Sigmoid colon (tissue), 7 donors: ENCODE data around the gene TREML2. TPM values are rescaled to one million over a fixed set of nuclear protein-coding genes. Genes with fewer than 3 reads are reported as not detected.

ENCODE experiments used
- DNase-seq: peaks from one replicate; pipeline ENCODE4 v3.0.0-alpha.2; 2019
- H3K27ac ChIP-seq, 4 donors: fragments of 200-600 bp; sonication (generic); one replicate each; pipeline ENCODE4 v1.5.1; 2016 to 2019; ENCODE audit warnings: mild to moderate bottlenecking in 1 of 4
- H3K27me3 ChIP-seq, 3 donors: fragments of 200-600 bp; sonication (generic); one replicate each; pipeline ENCODE4 v1.5.1; 2019; ENCODE audit warnings: mild to moderate bottlenecking in 1 of 3
- H3K36me3 ChIP-seq, 4 donors: fragments of 200-600 bp; sonication (generic); one replicate each; pipeline ENCODE4 v1.5.1; 2016 to 2019
- H3K4me1 ChIP-seq, 4 donors: fragments of 200-600 bp; sonication (generic); one replicate each; pipeline ENCODE4 v1.5.1; 2017 to 2019
- H3K4me3 ChIP-seq, 4 donors: fragments of 200-600 bp; sonication (generic); one replicate each; pipeline ENCODE4 v1.5.1; 2017 to 2019; ENCODE audit warnings: mild to moderate bottlenecking in 2 of 4, moderate library complexity in 1 of 4
- H3K9me3 ChIP-seq, 4 donors: fragments of 200-600 bp in 3 of 4; sonication (generic) in 3 of 4; one replicate each; pipeline versions ENCODE4 v1.5.1 to v1.6.1; 2013 to 2019
- EP300 ChIP-seq, 4 donors: sonication (generic); formaldehyde crosslinking; IDR thresholded peaks; one replicate each; pipeline ENCODE4 v1.6.1; 2017; ENCODE audit warnings: antibody characterized with exemption in 4 of 4
- POLR2A ChIP-seq, 2 donors: fragments of 450-650 bp; IDR thresholded peaks; one replicate each; pipeline ENCODE4 v1.6.1; 2016; ENCODE audit warnings: antibody characterized with exemption in 2 of 2, mild to moderate bottlenecking in 2 of 2, moderate library complexity in 2 of 2
- POLR2AphosphoS5 ChIP-seq, 4 donors: sonication (generic); formaldehyde crosslinking; IDR thresholded peaks; one replicate each; pipeline ENCODE4 v1.6.1; 2017; ENCODE audit warnings: antibody characterized with exemption in 4 of 4
- WGBS, 2 donors: extraction: QIAGEN DNeasy Blood & Tissue Kit; methylation state at CpG; one replicate each; pipeline ENCODE4 v1.1.7; 2013; 5-methylcytosine and 5-hydroxymethylcytosine counted together
- intact Hi-C: fragments of 100-400 bp; cut with DNase I; formaldehyde crosslinking; loops from one replicate; pipeline ENCODE4 v1.15.1; 2023
- polyA plus RNA-seq, 3 donors: library from polyadenylated mRNA; stranded (reverse); fragments of 200-250 nt; gene quantifications; one replicate each; pipeline ENCODE4 v1.2.3, GENCODE V29; 2013
- total RNA-seq, 4 donors: library from RNA; depleted of rRNA; stranded (reverse); fragments of >200 nt; gene quantifications; one replicate each; pipeline ENCODE4 v1.1.0, GENCODE V29; 2016
- TF ChIP-seq, protein P1 (sequence below), 4 experiments: fragments of 450-650 bp in 3 of 4; fragments of 200-600 bp in 1 of 4; IDR thresholded peaks; one replicate each; pipeline ENCODE4 v1.5.1; 2016 to 2019; ENCODE audit warnings: antibody characterized with exemption in 4 of 4, mild to moderate bottlenecking in 3 of 4, moderate library complexity in 2 of 4
- donor health status: healthy with polysubstance abuse.
- donor health status: Bipolar disorder and iron deficiency.
- donor health status: healthy.

TREML2 gene
- total and polyA plus RNA-seq, 7 donors: 3.7 TPM; not detected in 6

DNA sequence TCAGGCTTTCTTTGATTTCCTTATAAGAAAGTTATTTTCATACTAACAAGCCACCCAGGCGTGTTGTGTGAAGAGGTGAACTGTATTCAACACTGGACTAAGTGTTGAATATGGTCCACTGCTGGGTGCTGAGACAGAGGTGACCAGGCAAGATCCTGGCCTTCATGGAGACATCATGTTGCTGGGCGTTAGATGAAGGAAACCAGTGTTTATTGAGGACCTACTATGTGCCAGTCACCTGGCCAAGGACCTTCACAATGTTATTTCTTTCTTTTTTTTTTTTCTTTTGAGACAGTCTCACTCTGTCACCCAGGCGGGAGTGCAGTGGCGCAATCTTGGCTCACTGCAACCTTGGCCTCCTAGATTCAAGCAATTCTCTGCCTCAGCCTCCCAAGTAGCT, 44.9 kb downstream of the TREML2 start:
- peaks cover 0 to 2% (median 0%) of the 10 kb centered on the region in 3 donors for H3K27me3 ChIP-seq
- no peaks in the 10 kb centered on the region for H3K36me3 ChIP-seq
- peaks cover 0 to 4% (median 0%) of the 10 kb centered on the region in 4 donors for H3K4me1 ChIP-seq
- H3K9me3 ChIP-seq: no peaks in the 10 kb centered on the region
- intact Hi-C loops: no loop called here
- H3K4me3 ChIP-seq: no peak overlapping the region
- DNase-seq: no peak
- no peak overlapping the region for H3K27ac ChIP-seq
- 87 to 88% methylated on average over 4 of the region's 4 CpGs for WGBS, 2 donors
- TF ChIP-seq, protein P1, sequence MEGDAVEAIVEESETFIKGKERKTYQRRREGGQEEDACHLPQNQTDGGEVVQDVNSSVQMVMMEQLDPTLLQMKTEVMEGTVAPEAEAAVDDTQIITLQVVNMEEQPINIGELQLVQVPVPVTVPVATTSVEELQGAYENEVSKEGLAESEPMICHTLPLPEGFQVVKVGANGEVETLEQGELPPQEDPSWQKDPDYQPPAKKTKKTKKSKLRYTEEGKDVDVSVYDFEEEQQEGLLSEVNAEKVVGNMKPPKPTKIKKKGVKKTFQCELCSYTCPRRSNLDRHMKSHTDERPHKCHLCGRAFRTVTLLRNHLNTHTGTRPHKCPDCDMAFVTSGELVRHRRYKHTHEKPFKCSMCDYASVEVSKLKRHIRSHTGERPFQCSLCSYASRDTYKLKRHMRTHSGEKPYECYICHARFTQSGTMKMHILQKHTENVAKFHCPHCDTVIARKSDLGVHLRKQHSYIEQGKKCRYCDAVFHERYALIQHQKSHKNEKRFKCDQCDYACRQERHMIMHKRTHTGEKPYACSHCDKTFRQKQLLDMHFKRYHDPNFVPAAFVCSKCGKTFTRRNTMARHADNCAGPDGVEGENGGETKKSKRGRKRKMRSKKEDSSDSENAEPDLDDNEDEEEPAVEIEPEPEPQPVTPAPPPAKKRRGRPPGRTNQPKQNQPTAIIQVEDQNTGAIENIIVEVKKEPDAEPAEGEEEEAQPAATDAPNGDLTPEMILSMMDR (IDR thresholded peaks at IDR 0.05): no peak
- no peak for TF ChIP-seq POLR2AphosphoS5 (IDR thresholded peaks at IDR 0.05)
- no peak for TF ChIP-seq EP300 (IDR thresholded peaks at IDR 0.05)
- TF ChIP-seq POLR2A (IDR thresholded peaks at IDR 0.05): no peak

DNA sequence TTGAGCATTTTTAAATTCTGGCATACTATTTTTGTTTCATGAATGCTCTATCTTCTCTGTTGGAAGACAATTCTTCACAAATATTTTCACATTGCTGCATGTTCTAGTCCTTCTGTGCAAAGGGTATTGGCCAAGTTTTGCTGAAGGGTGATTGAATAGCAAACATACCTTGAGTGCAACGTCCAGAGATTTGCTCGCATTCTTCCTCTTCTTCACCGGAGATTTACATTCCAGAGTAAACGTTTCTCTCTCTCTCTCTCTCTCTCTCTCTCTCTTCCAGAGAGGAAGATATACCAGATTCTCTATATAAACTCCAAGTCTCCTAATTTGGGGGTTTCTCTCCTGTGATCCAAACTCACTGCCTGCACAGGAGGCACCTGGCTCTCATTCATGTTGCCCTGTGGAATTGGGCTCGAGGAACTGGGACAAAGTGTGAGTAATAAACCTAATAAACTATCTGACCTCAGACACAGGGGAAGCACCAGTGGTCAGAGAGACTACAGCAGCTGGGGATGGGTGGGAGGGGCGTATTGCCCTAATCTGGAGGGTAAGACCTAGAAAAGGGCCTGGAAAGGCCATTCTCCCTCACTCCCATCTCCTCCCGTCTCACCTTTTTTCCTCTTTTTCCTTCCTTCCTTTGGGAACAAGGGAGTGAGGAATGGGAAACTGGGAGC, 45.7 kb downstream of the TREML2 start:
- Histone ChIP-seq H3K27ac (no peak overlapping the region), H3K4me3 (no peak overlapping the region), H3K27me3 (no peaks in the 10 kb centered on the region), H3K9me3 (no peaks in the 10 kb centered on the region), H3K4me1 (peaks cover 0 to 4% (median 0%) of the 10 kb centered on the region in 4 donors), H3K36me3 (no peaks in the 10 kb centered on the region)
- intact Hi-C loops: no loop called here
- DNase-seq: no peak
- TF ChIP-seq EP300 (IDR thresholded peaks at IDR 0.05) (no peak), POLR2AphosphoS5 (IDR thresholded peaks at IDR 0.05) (no peak), POLR2A (IDR thresholded peaks at IDR 0.05) (no peak)
- TF ChIP-seq, protein P1 (IDR thresholded peaks at IDR 0.05): no peak
- WGBS, 2 donors: 33 to 61% methylated on average over 7 of the region's 7 CpGs

DNA sequence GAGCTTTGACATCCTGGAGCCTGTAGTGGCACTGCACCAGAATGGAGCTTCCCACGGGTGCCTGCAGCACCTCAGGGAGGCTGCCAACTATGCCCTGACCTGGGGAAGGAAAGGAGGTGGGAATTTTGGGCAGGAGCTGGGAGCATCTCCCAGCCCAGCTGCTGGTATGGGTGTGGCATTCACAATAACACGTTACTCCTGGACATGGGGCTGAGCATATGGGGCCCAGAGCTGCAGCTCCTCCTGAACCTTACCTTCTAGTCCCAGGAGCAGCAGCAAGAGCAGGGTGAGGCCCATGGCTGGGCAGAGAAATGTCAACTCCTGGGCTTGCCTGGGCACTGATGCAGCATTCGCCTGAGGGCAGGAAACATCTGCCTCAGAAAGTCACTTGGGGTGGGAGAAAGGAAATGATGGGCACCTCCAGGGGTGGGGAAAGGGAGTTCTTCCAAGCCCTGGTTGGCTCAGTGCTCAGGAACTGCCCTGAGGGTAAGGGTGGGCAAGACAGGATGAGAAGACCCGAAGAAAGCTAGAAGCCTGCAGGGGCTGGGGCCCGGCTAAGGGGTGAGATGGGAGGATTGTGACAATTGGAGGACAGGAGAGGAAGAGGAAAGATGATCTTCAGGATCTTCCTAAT, 46.8 kb downstream of the TREML2 start, which contains the start of gene TREML1:
TREML1 (minus strand) TSS at position 356 of the 634 bp plus-strand sequence; CDS start at position 297, 59 bp downstream.
- no peak for TF ChIP-seq POLR2A (IDR thresholded peaks at IDR 0.05)
- TF ChIP-seq POLR2AphosphoS5 (IDR thresholded peaks at IDR 0.05): no peak
- TF ChIP-seq, protein P1 (IDR thresholded peaks at IDR 0.05): no peak
- no peak for TF ChIP-seq EP300 (IDR thresholded peaks at IDR 0.05)
- intact Hi-C loops: no loop called here
- WGBS, 2 donors: 62 to 64% methylated on average over 5 of the region's 5 CpGs
- Histone ChIP-seq H3K4me3 (no peak within 1 kb of the TSS), H3K36me3 (no peaks in the 10 kb centered on the region), H3K4me1 (peaks cover 0 to 4% (median 0%) of the 10 kb centered on the region in 4 donors), H3K27ac (no peak within 1 kb of the TSS), H3K9me3 (no peaks in the 10 kb centered on the region), H3K27me3 (no peaks in the 10 kb centered on the region)
- DNase-seq: no peak

DNA sequence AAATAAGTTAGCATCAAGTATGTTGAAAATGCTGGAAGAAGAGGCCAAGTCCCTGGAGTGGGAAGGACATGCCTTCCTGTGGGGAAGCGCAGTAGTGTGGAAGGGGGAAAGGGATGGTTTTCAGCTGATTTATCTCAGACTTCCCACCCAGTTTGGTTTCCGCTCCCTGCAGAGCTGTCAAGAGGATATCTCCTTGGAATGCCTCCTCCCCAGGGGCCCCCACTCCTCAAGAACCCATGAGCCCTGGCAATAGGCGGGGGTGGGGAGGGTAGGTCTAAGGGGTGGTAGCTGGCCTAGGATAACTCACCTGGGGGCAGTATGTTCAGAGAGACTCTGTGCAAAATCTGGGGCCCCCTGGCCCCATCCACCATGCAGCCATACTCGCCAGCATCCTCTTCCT, 47.5 kb downstream of the TREML2 start:
- Histone ChIP-seq H3K4me3 (no peak overlapping the region), H3K4me1 (peaks cover 0 to 4% (median 0%) of the 10 kb centered on the region in 4 donors), H3K27ac (no peak overlapping the region), H3K36me3 (no peaks in the 10 kb centered on the region), H3K9me3 (no peaks in the 10 kb centered on the region), H3K27me3 (no peaks in the 10 kb centered on the region)
- TF ChIP-seq EP300 (IDR thresholded peaks at IDR 0.05) (no peak), POLR2A (IDR thresholded peaks at IDR 0.05) (no peak), POLR2AphosphoS5 (IDR thresholded peaks at IDR 0.05) (no peak)
- TF ChIP-seq, protein P1 (IDR thresholded peaks at IDR 0.05): no peak
- DNase-seq: no peak
- 85 to 88% methylated on average over 4 of the region's 4 CpGs for WGBS, 2 donors
- intact Hi-C loops: no loop called here
